Measurements from ENCODE around the gene CTDSPL. TPM values are rescaled to one million over a fixed set of nuclear protein-coding genes. Genes with fewer than 3 reads are reported as not detected.

CTDSPL gene
- total RNA-seq, 1 experiment from 2014 or later: 81.9 TPM

- peaks cover 21% of the 10 kb centered on the region for H3K36me3 Mint-ChIP-seq (ENCODE audit: insufficient read depth, unreplicated experiment)
- intact Hi-C loops (cut with micrococcal nuclease; ENCODE audit: unreplicated experiment): no loop called here
- H3K27me3 Mint-ChIP-seq (ENCODE audit: unreplicated experiment): no peaks in the 10 kb centered on the region
- H3K9me3 Mint-ChIP-seq (ENCODE audit: low read depth, unreplicated experiment): no peaks in the 10 kb centered on the region
- DNase-seq: no peak
- BruUV-seq (replicated peaks): no TSS peak
- H3K27ac Mint-ChIP-seq (ENCODE audit: unreplicated experiment): no peak overlapping the region
- H3K4me3 Mint-ChIP-seq (ENCODE audit: low read depth, unreplicated experiment): no peak overlapping the region
- CTCF ChIA-PET: interaction anchor here (1.2 kb wide), 1 partner anchor 10 kb away, joined by 3 read pairs; no protein-coding TSS in a partner anchor
- H3K4me1 Mint-ChIP-seq (ENCODE audit: low read depth, unreplicated experiment): peaks cover 42% of the 10 kb centered on the region
- no peak for TF ChIP-seq CTCF (IDR thresholded peaks at IDR 0.05; ENCODE audit: unreplicated experiment)
Measured at GRCh38 chr3:37984596-37984995, 122.9 kb downstream of the CTDSPL start.

GRCh38 chr3:37985637-37986320 is 124.1 kb downstream of the CTDSPL start:
- Mint-ChIP-seq H3K4me3 (ENCODE audit: low read depth, unreplicated experiment) (no peak overlapping the region), H3K4me1 (ENCODE audit: low read depth, unreplicated experiment) (peaks cover 52% of the 10 kb centered on the region), H3K27ac (ENCODE audit: unreplicated experiment) (peak overlapping the region; percentile 11), H3K27me3 (ENCODE audit: unreplicated experiment) (no peaks in the 10 kb centered on the region), H3K9me3 (ENCODE audit: low read depth, unreplicated experiment) (no peaks in the 10 kb centered on the region), H3K36me3 (ENCODE audit: insufficient read depth, unreplicated experiment) (peaks cover 30% of the 10 kb centered on the region)
- BruUV-seq (replicated peaks): no TSS peak
- CTCF ChIA-PET: interaction anchor here (0.6 to 1.9 kb wide), 2 partner anchors 11 to 49 kb away, joined by 4 to 6 read pairs; no protein-coding TSS in a partner anchor
- intact Hi-C loops (cut with micrococcal nuclease; ENCODE audit: unreplicated experiment): no loop called here
- no peak for DNase-seq
- no peak for TF ChIP-seq CTCF (IDR thresholded peaks at IDR 0.05; ENCODE audit: unreplicated experiment)

- no peak for TF ChIP-seq CTCF (IDR thresholded peaks at IDR 0.05; ENCODE audit: unreplicated experiment)
- no peak overlapping the region for H3K4me3 Mint-ChIP-seq (ENCODE audit: low read depth, unreplicated experiment)
- H3K36me3 Mint-ChIP-seq (ENCODE audit: insufficient read depth, unreplicated experiment): peaks cover 34% of the 10 kb centered on the region
- no peak overlapping the region for H3K27ac Mint-ChIP-seq (ENCODE audit: unreplicated experiment)
- CTCF ChIA-PET: interaction anchor here (1.9 kb wide), 1 partner anchor 12 kb away, joined by 6 read pairs; no protein-coding TSS in a partner anchor
- intact Hi-C loops (cut with micrococcal nuclease; ENCODE audit: unreplicated experiment): no loop called here
- DNase-seq: peak; percentile 90
- BruUV-seq (replicated peaks): TSS peak; percentile 42
- no peaks in the 10 kb centered on the region for H3K27me3 Mint-ChIP-seq (ENCODE audit: unreplicated experiment)
- peaks cover 53% of the 10 kb centered on the region for H3K4me1 Mint-ChIP-seq (ENCODE audit: low read depth, unreplicated experiment)
- H3K9me3 Mint-ChIP-seq (ENCODE audit: low read depth, unreplicated experiment): no peaks in the 10 kb centered on the region
Measured at GRCh38 chr3:37986479-37987314, 125.0 kb downstream of the CTDSPL start.

GRCh38 chr3:37987315-37987697 is 125.6 kb downstream of the CTDSPL start:
- intact Hi-C loops (cut with micrococcal nuclease; ENCODE audit: unreplicated experiment): no loop called here
- CTCF ChIA-PET: no interaction called here
- H3K4me1 Mint-ChIP-seq (ENCODE audit: low read depth, unreplicated experiment): peaks cover 54% of the 10 kb centered on the region
- H3K36me3 Mint-ChIP-seq (ENCODE audit: insufficient read depth, unreplicated experiment): peaks cover 40% of the 10 kb centered on the region
- BruUV-seq (replicated peaks): no TSS peak
- no peaks in the 10 kb centered on the region for H3K9me3 Mint-ChIP-seq (ENCODE audit: low read depth, unreplicated experiment)
- no peak overlapping the region for H3K4me3 Mint-ChIP-seq (ENCODE audit: low read depth, unreplicated experiment)
- peak overlapping the region; percentile 57 for H3K27ac Mint-ChIP-seq (ENCODE audit: unreplicated experiment)
- TF ChIP-seq CTCF (IDR thresholded peaks at IDR 0.05; ENCODE audit: unreplicated experiment): no peak
- H3K27me3 Mint-ChIP-seq (ENCODE audit: unreplicated experiment): no peaks in the 10 kb centered on the region
- DNase-seq: no peak
